IMR-90 (cell line): ENCODE data around the gene CIT. TPM values are rescaled to one million over a fixed set of nuclear protein-coding genes. Genes with fewer than 3 reads are reported as not detected.

Experiments
- ATAC-seq: fragments of 200-7000 bp; cut with Tn5 transposase; 2 replicates; pipeline ENCODE4 v1.9.1; 2020; ENCODE audit warnings: low read depth, mild to moderate bottlenecking, moderate library complexity
- BruUV-seq: library from RNA; stranded (reverse); fragments of 400-500 nt; replicated peaks from 2 replicates; lab custom pipeline; 2021; lab: Mats Ljungman, UMichigan
- CTCF ChIA-PET: fragments of 300-600 bp; formaldehyde crosslinking; extraction: SDS; loops from one replicate; lab custom pipeline; 2021; ENCODE audit warnings: antibody characterized with exemption; lab: Yijun Ruan, JAX
- POLR2A ChIA-PET: fragments of 300-600 bp; sonication (Branson Sonifier 250); formaldehyde crosslinking; loops from one replicate; lab custom pipeline; 2022; ENCODE audit warnings: antibody characterized with exemption; ENCODE audit not compliant: unreplicated experiment; lab: Charles Lee
- DNase-seq: peaks from one replicate; pipeline ENCODE4 v3.0.0; 2013
- H2AFZ ChIP-seq: replicated peaks from 2 replicates; pipeline ENCODE3; 2013; ENCODE audit warnings: low read length, mild to moderate bottlenecking; ENCODE audit not compliant: poor library complexity
- H2AK5ac ChIP-seq: 2 replicates; pipeline ENCODE4 v1.6.1; 2013; ENCODE audit warnings: low read depth, low read length, inconsistent platforms
- H2AK9ac ChIP-seq: replicated peaks from 2 replicates; pipeline ENCODE3; 2013; ENCODE audit warnings: mild to moderate bottlenecking, low read depth, low read length, moderate library complexity; ENCODE audit not compliant: poor library complexity
- H2BK120ac ChIP-seq: 2 replicates; pipeline ENCODE4 v1.6.1; 2013; ENCODE audit warnings: low read depth, low read length, inconsistent platforms
- H2BK15ac ChIP-seq: 3 replicates; pipeline ENCODE4 v1.6.1; 2013; ENCODE audit warnings: low read depth, low read length, inconsistent platforms
- H2BK20ac ChIP-seq: 2 replicates; pipeline ENCODE4 v1.6.1; 2013; ENCODE audit warnings: low read depth, mild to moderate bottlenecking, inconsistent platforms, low read length, moderate library complexity
- H2BK5ac ChIP-seq: 2 replicates; pipeline ENCODE4 v1.6.1; 2013; ENCODE audit warnings: mild to moderate bottlenecking, low read depth, low read length, inconsistent platforms; ENCODE audit not compliant: poor library complexity, severe bottlenecking
- H3K14ac ChIP-seq: replicated peaks from 2 replicates; pipeline ENCODE4 v1.6.1; 2013; ENCODE audit warnings: low read depth, low read length, inconsistent platforms
- H3K18ac ChIP-seq: 2 replicates; pipeline ENCODE4 v1.6.1; 2013; ENCODE audit warnings: low read depth, low read length, control low read depth
- H3K23ac ChIP-seq: 2 replicates; pipeline ENCODE4 v1.6.1; 2013; ENCODE audit warnings: low read depth, low read length, inconsistent platforms
- H3K27ac ChIP-seq: 2 replicates; pipeline ENCODE4 v1.5.1; 2013; ENCODE audit warnings: mild to moderate bottlenecking, control low read depth, low read length; ENCODE audit not compliant: insufficient read depth
- H3K27me3 ChIP-seq: 2 replicates; pipeline ENCODE4 v1.6.1; 2013; ENCODE audit warnings: low read length; ENCODE audit not compliant: control insufficient read depth, insufficient read depth
- H3K36me3 ChIP-seq: 2 replicates; pipeline ENCODE4 v1.6.1; 2013; ENCODE audit warnings: low read length, mixed read lengths; ENCODE audit not compliant: control insufficient read depth, insufficient read depth
- H3K4ac ChIP-seq: 2 replicates; pipeline ENCODE4 v1.6.1; 2013; ENCODE audit warnings: low read depth, low read length, inconsistent platforms
- H3K4me1 ChIP-seq: 2 replicates; pipeline ENCODE4 v1.6.1; 2013; ENCODE audit warnings: low read length, mixed read lengths; ENCODE audit not compliant: control insufficient read depth, insufficient read depth
- H3K4me2 ChIP-seq: 2 replicates; pipeline ENCODE4 v1.6.1; 2013; ENCODE audit warnings: low read depth, mild to moderate bottlenecking, control low read depth, low read length, moderate library complexity
- H3K4me3 ChIP-seq: 2 replicates; pipeline ENCODE4 v1.5.1; 2013; ENCODE audit warnings: low read depth, mild to moderate bottlenecking, control low read depth, low read length, moderate library complexity; ENCODE audit not compliant: insufficient read depth
- H3K56ac ChIP-seq: 2 replicates; pipeline ENCODE4 v1.6.1; 2013; ENCODE audit warnings: low read length, inconsistent platforms; ENCODE audit not compliant: insufficient read depth; ENCODE audit errors: extremely low read depth
- H3K79me1 ChIP-seq, 2 experiments: 2 replicates each; pipeline ENCODE4 v1.6.1; 2013; ENCODE audit warnings: low read length in 2 of 2, inconsistent platforms in 1 of 2, low read depth in 1 of 2
- H3K9ac ChIP-seq: 2 replicates; pipeline ENCODE4 v1.6.1; 2013; ENCODE audit warnings: low read depth, low read length, control low read depth
- H3K9me1 ChIP-seq: 2 replicates; pipeline ENCODE4 v1.6.1; 2013; ENCODE audit warnings: low read length, inconsistent platforms; ENCODE audit not compliant: insufficient read depth
- H3K9me3 ChIP-seq: 2 replicates; pipeline ENCODE4 v1.6.1; 2013; ENCODE audit warnings: low read length; ENCODE audit not compliant: control insufficient read depth, insufficient read depth
- H4K20me1 ChIP-seq: 2 replicates; pipeline ENCODE4 v1.6.1; 2013; ENCODE audit warnings: low read length, inconsistent platforms; ENCODE audit not compliant: insufficient read depth
- H4K5ac ChIP-seq: 2 replicates; pipeline ENCODE4 v1.6.1; 2013; ENCODE audit warnings: mild to moderate bottlenecking, low read depth, low read length, control low read depth
- H4K8ac ChIP-seq, 2 experiments: 2 replicates each; pipeline ENCODE4 v1.6.1; 2013; ENCODE audit warnings: low read depth in 2 of 2, low read length in 2 of 2, control low read depth in 1 of 2, inconsistent platforms in 1 of 2
- H4K91ac ChIP-seq: 2 replicates; pipeline ENCODE4 v1.6.1; 2013; ENCODE audit warnings: low read depth, low read length, inconsistent platforms; ENCODE audit not compliant: insufficient read depth
- CHD1 ChIP-seq: IDR thresholded peaks from 2 replicates; pipeline ENCODE4 v1.6.1; 2012; ENCODE audit warnings: low read depth, low read length, improper control_type of control experiment
- RAD21 ChIP-seq: IDR thresholded peaks from 2 replicates; pipeline ENCODE4 v1.6.1; 2012; ENCODE audit warnings: low read length, improper control_type of control experiment
- WGBS, 2 experiments: methylation state at CpG; one replicate each; pipeline versions ENCODE4 v1.1.5 to v1.1.7; 2013; ENCODE audit warnings: missing lambda C conversion rate in 2 of 2; ENCODE audit not compliant: insufficient read length in 1 of 2; ENCODE audit errors: extremely low coverage in 2 of 2; 5-methylcytosine and 5-hydroxymethylcytosine counted together
- dilution Hi-C: fragments of 300-500 bp; cut with HindIII; formaldehyde crosslinking; loops from one replicate; pipeline ENCODE4 v1.14.3; 2018; ENCODE audit warnings: low sequenced_read_pairs; ENCODE audit not compliant: unreplicated experiment
- in situ Hi-C: fragments of 300-500 bp; cut with MboI; formaldehyde crosslinking; loops from 3 replicates; pipeline ENCODE4 v1.14.3; 2019; ENCODE audit warnings: low sequenced_read_pairs, inconsistent platforms, mixed read lengths
- intact Hi-C: fragments of 100-400 bp; cut with micrococcal nuclease; formaldehyde crosslinking; loops from 2 replicates; pipeline ENCODE4 v1.10.0; 2022
- polyA plus RNA-seq, 3 experiments: library from polyadenylated mRNA; depleted of rRNA; stranded (reverse); fragments of >200 nt; gene quantifications; 2 replicates each; pipeline ENCODE4 v1.2.3, GENCODE V29; 2012; ENCODE audit warnings: low replicate concordance in 1 of 3
- total RNA-seq: library from RNA; depleted of rRNA; stranded (reverse); fragments of >200 nt; gene quantifications from 2 replicates; pipeline ENCODE4 v1.2.3, GENCODE V29; 2012
- TF ChIP-seq, protein P1 (sequence below): fragments of 150-350 bp; IDR thresholded peaks from 2 replicates; pipeline ENCODE4 v1.6.1; 2016; ENCODE audit warnings: low read depth, mild to moderate bottlenecking, low read length, moderate library complexity, borderline replicate concordance

CIT gene
- total and polyA plus RNA-seq, 2 of the 4 experiments (the other 2 are of a cell fraction): 13.1 to 21.0 TPM

DNA sequence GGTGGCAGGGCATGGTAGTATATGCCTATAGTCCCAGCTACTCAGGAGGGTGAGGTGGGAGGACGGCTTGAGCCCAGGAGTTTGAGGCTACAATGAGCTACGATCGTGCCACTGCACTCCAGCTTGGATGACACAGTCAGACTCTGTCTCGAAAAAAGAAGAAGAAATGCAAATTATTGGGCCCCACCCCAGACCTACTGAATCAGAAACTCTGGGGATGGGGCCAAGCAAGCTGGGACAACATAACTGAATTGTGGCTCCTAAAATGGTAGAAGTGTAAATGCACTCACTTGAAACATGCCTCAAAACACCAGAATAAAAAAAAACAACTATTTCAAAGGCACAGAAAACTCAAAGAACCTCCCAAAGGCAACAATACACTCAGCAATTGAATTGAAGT is 37.0 kb downstream of the CIT start:
- no peak overlapping the region for H4K8ac ChIP-seq
- H4K20me1 ChIP-seq: no peaks in the 10 kb centered on the region
- H2AK9ac ChIP-seq: no peak overlapping the region
- no peak overlapping the region for H3K14ac ChIP-seq
- no peaks in the 10 kb centered on the region for H3K27me3 ChIP-seq
- no peaks in the 10 kb centered on the region; the same call in 1 of the 2 replicates for H3K36me3 ChIP-seq
- H2BK120ac ChIP-seq: no peak overlapping the region
- H3K18ac ChIP-seq: no peak overlapping the region
- TF ChIP-seq RAD21 (no peak), CHD1 (no peak)
- TF ChIP-seq, protein P1, sequence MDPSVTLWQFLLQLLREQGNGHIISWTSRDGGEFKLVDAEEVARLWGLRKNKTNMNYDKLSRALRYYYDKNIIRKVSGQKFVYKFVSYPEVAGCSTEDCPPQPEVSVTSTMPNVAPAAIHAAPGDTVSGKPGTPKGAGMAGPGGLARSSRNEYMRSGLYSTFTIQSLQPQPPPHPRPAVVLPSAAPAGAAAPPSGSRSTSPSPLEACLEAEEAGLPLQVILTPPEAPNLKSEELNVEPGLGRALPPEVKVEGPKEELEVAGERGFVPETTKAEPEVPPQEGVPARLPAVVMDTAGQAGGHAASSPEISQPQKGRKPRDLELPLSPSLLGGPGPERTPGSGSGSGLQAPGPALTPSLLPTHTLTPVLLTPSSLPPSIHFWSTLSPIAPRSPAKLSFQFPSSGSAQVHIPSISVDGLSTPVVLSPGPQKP: no peak
- H3K79me1 ChIP-seq: peaks cover 30 to 67% of the 10 kb centered on the region in 2 experiments
- no TSS peak for BruUV-seq
- H3K27ac ChIP-seq: no peak overlapping the region
- POLR2A ChIA-PET: no interaction called here
- dilution Hi-C loops (no loop called here), in situ Hi-C loops (no loop called here), intact Hi-C loops (no loop called here)
- no peak overlapping the region for H4K5ac ChIP-seq
- H2BK5ac ChIP-seq: no peak overlapping the region
- H3K56ac ChIP-seq: no peak overlapping the region
- no peak overlapping the region for H4K91ac ChIP-seq
- H2BK15ac ChIP-seq: no peak overlapping the region
- H2BK20ac ChIP-seq: no peak overlapping the region
- no peak overlapping the region for H3K4me2 ChIP-seq
- H3K9ac ChIP-seq: no peak overlapping the region
- H3K9me1 ChIP-seq: 0 out of 2 replicates have a peak, but pooled peaks cover 5% of the 10 kb centered on the region
- no peak overlapping the region for H3K4me3 ChIP-seq
- H3K23ac ChIP-seq: no peak overlapping the region
- H2AFZ ChIP-seq: no peak overlapping the region
- WGBS, 2 experiments: 100% methylated on average over 3 of the region's 4 CpGs; no CpG with 5 or more reads in 1 of the 2 experiments
- no peak overlapping the region for H2AK5ac ChIP-seq
- no peaks in the 10 kb centered on the region for H3K4me1 ChIP-seq
- ATAC-seq (no peak), DNase-seq (no peak)
- CTCF ChIA-PET: interaction anchor here (0.6 to 1.1 kb wide), 2 partner anchors 59 to 361 kb away, joined by 3 to 4 read pairs; partner anchors contain the start of gene RPLP0
- no peak overlapping the region for H3K4ac ChIP-seq
- H3K9me3 ChIP-seq: no peaks in the 10 kb centered on the region
